ENCODE results near the gene C17orf58.
"Not testable (repeated sequence)": the region's sequence is repeated elsewhere in the genome, so short reads cannot be mapped to it uniquely, and the experiment has no call there.

C17orf58 gene

GRCh38 chr17:67960276-67960675 lies 36.0 kb downstream of the C17orf58 start:
- not testable (repeated sequence) for H3K27me3 Mint-ChIP-seq
- peaks cover 38% of the 10 kb centered on the region for H3K36me3 Mint-ChIP-seq
- CTCF ChIA-PET, result interaction anchor here (1.1 to 1.3 kb wide), 2 partner anchors 49 to 50 kb away, joined by 4 to 5 read pairs; no protein-coding TSS in a partner anchor

DNA sequence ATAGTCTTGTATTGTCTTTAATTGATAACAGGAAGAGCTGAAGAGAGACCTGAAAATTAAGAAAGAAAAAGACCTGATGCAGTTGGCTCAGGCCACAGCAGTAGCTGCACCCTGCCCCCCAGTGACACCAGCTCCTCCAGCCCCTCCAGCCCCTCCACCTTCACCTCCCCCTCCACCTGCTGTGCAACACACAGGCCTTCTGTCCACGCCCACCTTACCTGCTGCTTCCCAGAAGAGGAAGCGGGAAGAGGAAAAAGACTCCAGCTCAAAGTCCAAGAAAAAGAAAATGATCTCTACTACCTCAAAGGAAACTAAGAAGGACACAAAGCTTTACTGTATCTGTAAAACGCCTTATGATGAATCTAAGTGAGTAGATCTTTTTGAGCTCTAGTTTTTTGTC lies 36.8 kb downstream of the C17orf58 start:
- H3K36me3 Mint-ChIP-seq, result peaks cover 40% of the 10 kb centered on the region
- H3K4me1 Mint-ChIP-seq, result peaks cover 5% of the 10 kb centered on the region
- H3K27ac Mint-ChIP-seq, result peak overlapping the region; percentile 56
- CTCF ChIA-PET, result interaction anchor here (1.1 to 1.5 kb wide), 4 partner anchors 11 to 585 kb away, joined by 3 to 5 read pairs (median 4); no protein-coding TSS in a partner anchor
- no peak for DNase-seq
- no peaks in the 10 kb centered on the region for H3K9me3 Mint-ChIP-seq
- H3K4me3 Mint-ChIP-seq, result no peak overlapping the region
- H3K27me3 Mint-ChIP-seq, result no peaks in the 10 kb centered on the region

More at GRCh38 chr17:67960276-67960675, 36.0 kb downstream of the C17orf58 start:
- not testable (repeated sequence) for H3K4me1 Mint-ChIP-seq, H3K9me3 Mint-ChIP-seq, DNase-seq, H3K4me3 Mint-ChIP-seq
- H3K27ac Mint-ChIP-seq, result peak overlapping the region; percentile 55

GRCh38 chr17:67950945-67951344 lies 45.3 kb downstream of the C17orf58 start:
- Mint-ChIP-seq H3K27ac (no peak overlapping the region), H3K36me3 (peaks cover 40% of the 10 kb centered on the region), H3K4me3 (no peak overlapping the region), H3K27me3 (no peaks in the 10 kb centered on the region), H3K9me3 (no peaks in the 10 kb centered on the region), H3K4me1 (no peaks in the 10 kb centered on the region)
- no peak for DNase-seq
- CTCF ChIA-PET, result interaction anchor here (1.7 kb wide), 1 partner anchor 11 kb away, joined by 3 read pairs; no protein-coding TSS in a partner anchor

- H3K27ac Mint-ChIP-seq, result no peak overlapping the region
- H3K9me3 Mint-ChIP-seq, result no peaks in the 10 kb centered on the region
- peaks cover 46% of the 10 kb centered on the region for H3K36me3 Mint-ChIP-seq
- no peak overlapping the region for H3K4me3 Mint-ChIP-seq
- no peaks in the 10 kb centered on the region for H3K27me3 Mint-ChIP-seq
- no peak for DNase-seq
- CTCF ChIA-PET, result interaction anchor here (1.4 kb wide), 1 partner anchor 64 kb away, joined by 6 read pairs; no protein-coding TSS in a partner anchor
- H3K4me1 Mint-ChIP-seq, result no peaks in the 10 kb centered on the region
These were observed 48.9 kb downstream of the C17orf58 start for GRCh38 chr17:67947325-67947813.

DNA sequence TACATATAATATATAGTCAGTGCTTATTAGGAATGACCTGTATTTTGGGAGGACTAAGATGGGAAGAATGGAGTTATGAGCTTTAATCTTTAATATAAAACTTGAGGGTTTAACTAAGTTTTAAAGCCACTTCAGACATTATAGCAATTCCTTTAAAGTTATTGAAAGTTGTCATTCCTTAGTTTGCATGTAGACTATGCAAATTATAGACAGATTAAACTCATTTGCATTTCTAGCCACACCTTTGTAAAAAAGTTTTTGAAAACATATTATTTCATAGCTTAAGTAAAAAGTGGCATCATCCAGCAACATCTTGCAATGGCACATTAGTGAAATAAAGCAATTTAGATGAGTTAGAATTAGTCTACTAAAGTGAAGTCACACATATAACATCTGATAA lies 49.8 kb downstream of the C17orf58 start:
- CTCF ChIA-PET, result interaction anchor here (1.4 kb wide), 1 partner anchor 65 kb away, joined by 6 read pairs; no protein-coding TSS in a partner anchor
- Mint-ChIP-seq H3K9me3 (no peaks in the 10 kb centered on the region), H3K4me1 (no peaks in the 10 kb centered on the region), H3K27me3 (no peaks in the 10 kb centered on the region), H3K36me3 (peaks cover 51% of the 10 kb centered on the region), H3K27ac (no peak overlapping the region), H3K4me3 (no peak overlapping the region)
- DNase-seq, result no peak

DNA sequence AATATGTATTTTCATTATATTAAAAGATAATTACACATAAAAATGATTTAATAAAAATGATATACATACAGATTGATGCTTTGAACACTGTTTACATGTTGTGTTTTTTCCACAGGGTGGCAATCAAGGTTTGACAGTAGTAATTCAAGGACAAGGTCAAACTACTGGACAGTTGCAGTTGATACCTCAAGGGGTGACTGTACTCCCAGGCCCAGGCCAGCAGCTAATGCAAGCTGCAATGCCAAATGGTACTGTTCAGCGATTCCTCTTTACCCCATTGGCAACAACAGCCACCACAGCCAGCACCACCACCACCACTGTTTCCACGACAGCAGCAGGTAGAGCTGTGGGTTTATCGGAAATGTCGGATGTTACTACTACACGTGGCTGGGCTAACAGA lies 52.2 kb downstream of the C17orf58 start:
- H3K27ac Mint-ChIP-seq, result no peak overlapping the region
- peaks cover 56% of the 10 kb centered on the region for H3K36me3 Mint-ChIP-seq

GRCh38 chr17:67942810-67943209 lies 53.5 kb downstream of the C17orf58 start:
- peaks cover 58% of the 10 kb centered on the region for H3K36me3 Mint-ChIP-seq
- no peak for DNase-seq
- no peak overlapping the region for H3K4me3 Mint-ChIP-seq
- no peaks in the 10 kb centered on the region for H3K27me3 Mint-ChIP-seq
- H3K9me3 Mint-ChIP-seq, result no peaks in the 10 kb centered on the region
- H3K4me1 Mint-ChIP-seq, result no peaks in the 10 kb centered on the region
- H3K27ac Mint-ChIP-seq, result no peak overlapping the region
- CTCF ChIA-PET, result interaction anchor here (1.0 to 1.7 kb wide), 4 partner anchors 9 to 523 kb away, joined by 3 to 6 read pairs (median 4); no protein-coding TSS in a partner anchor

More for the DNA sequence above, 52.2 kb downstream of the C17orf58 start:
- no peaks in the 10 kb centered on the region for H3K4me1 Mint-ChIP-seq
- CTCF ChIA-PET, result interaction anchor here (0.6 to 1.6 kb wide), 2 partner anchors 13 to 522 kb away, joined by 3 read pairs; no protein-coding TSS in a partner anchor
- no peak overlapping the region for H3K4me3 Mint-ChIP-seq
- H3K27me3 Mint-ChIP-seq, result no peaks in the 10 kb centered on the region
- H3K9me3 Mint-ChIP-seq, result no peaks in the 10 kb centered on the region
- DNase-seq, result no peak

All from activated naive CD4-positive, alpha-beta T cell treated with anti-CD3 and anti-CD28 coated beads, Interleukin-2, amount 10 ng/mL, durations not matched to agents 7 days and 5 days (primary cell).